Measurements from ENCODE around the gene MTHFD2L. TPM values are rescaled to one million over a fixed set of nuclear protein-coding genes. Genes with fewer than 3 reads are reported as not detected.
"Not testable (repeated sequence)": the region's sequence is repeated elsewhere in the genome, so short reads cannot be mapped to it uniquely, and the experiment has no call there.

The MTHFD2L gene
- total RNA-seq, 1 donor from 2014 or later: 18.4 TPM

- DNase-seq (ENCODE audit: low spot score): no peak
- intact Hi-C loops (cut with DNase I): no loop called here
- no peak for ATAC-seq
Observed at GRCh38 chr4:74317616-74318246, 159.8 kb downstream of the MTHFD2L start.

GRCh38 chr4:74318276-74318675 is 160.4 kb downstream of the MTHFD2L start:
- intact Hi-C loops (cut with DNase I): no loop called here
- DNase-seq (ENCODE audit: low spot score) (no peak), ATAC-seq (no peak)

GRCh38 chr4:74319470-74319869 is 161.6 kb downstream of the MTHFD2L start:
- intact Hi-C loops (cut with DNase I): no loop called here
- no peak for ATAC-seq
- DNase-seq (ENCODE audit: low spot score): no peak

- intact Hi-C loops (cut with DNase I): no loop called here
- ATAC-seq: no peak
- DNase-seq (ENCODE audit: low spot score): no peak
Observed at GRCh38 chr4:74320559-74321118, 162.7 kb downstream of the MTHFD2L start.

- DNase-seq (ENCODE audit: low spot score) (no peak), ATAC-seq (no peak)
- intact Hi-C loops (cut with DNase I): no loop called here
Observed at GRCh38 chr4:74322301-74322700, 164.4 kb downstream of the MTHFD2L start.

GRCh38 chr4:74323663-74324062 is 165.7 kb downstream of the MTHFD2L start:
- no peak for DNase-seq (ENCODE audit: low spot score)
- no peak for ATAC-seq
- intact Hi-C loops (cut with DNase I): no loop called here

- intact Hi-C loops (cut with DNase I): no loop called here
- DNase-seq (ENCODE audit: low spot score): no peak
Observed at GRCh38 chr4:74324262-74324661, 166.3 kb downstream of the MTHFD2L start.

GRCh38 chr4:74325886-74326285 is 168.0 kb downstream of the MTHFD2L start:
- no peak for ATAC-seq
- intact Hi-C loops (cut with DNase I): no loop called here
- no peak for DNase-seq (ENCODE audit: low spot score)

More at GRCh38 chr4:74324262-74324661, 166.3 kb downstream of the MTHFD2L start:
- no peak for ATAC-seq

GRCh38 chr4:74327762-74328161 is 169.8 kb downstream of the MTHFD2L start:
- intact Hi-C loops (cut with DNase I): no loop called here
- no peak for ATAC-seq
- no peak for DNase-seq (ENCODE audit: low spot score)

- intact Hi-C loops (cut with DNase I): no loop called here
- DNase-seq (ENCODE audit: low spot score): no peak
- no peak for ATAC-seq
Observed at GRCh38 chr4:74328501-74328900, 170.6 kb downstream of the MTHFD2L start.

- intact Hi-C loops (cut with DNase I): no loop called here
- DNase-seq (ENCODE audit: low spot score) (no peak), ATAC-seq (no peak)
Observed at GRCh38 chr4:74329307-74329706, 171.4 kb downstream of the MTHFD2L start.

- ATAC-seq (no peak), DNase-seq (ENCODE audit: low spot score) (no peak)
- intact Hi-C loops (cut with DNase I): no loop called here
Observed at GRCh38 chr4:74330295-74330750, 172.4 kb downstream of the MTHFD2L start.

GRCh38 chr4:74331252-74331651 is 173.3 kb downstream of the MTHFD2L start:
- intact Hi-C loops (cut with DNase I): no loop called here
- ATAC-seq: no peak
- DNase-seq (ENCODE audit: low spot score): no peak

GRCh38 chr4:74331944-74332343 is 174.0 kb downstream of the MTHFD2L start:
- DNase-seq (ENCODE audit: low spot score): no peak
- no peak for ATAC-seq
- intact Hi-C loops (cut with DNase I): no loop called here

- ATAC-seq (no peak), DNase-seq (ENCODE audit: low spot score) (no peak)
- intact Hi-C loops (cut with DNase I): no loop called here
Observed at GRCh38 chr4:74334636-74335035, 176.7 kb downstream of the MTHFD2L start.

GRCh38 chr4:74335341-74336021 is 177.6 kb downstream of the MTHFD2L start:
- no peak for DNase-seq (ENCODE audit: low spot score)
- intact Hi-C loops (cut with DNase I): no loop called here
- no peak for ATAC-seq

- DNase-seq (ENCODE audit: low spot score) (no peak), ATAC-seq (no peak)
- intact Hi-C loops (cut with DNase I): no loop called here
Observed at GRCh38 chr4:74338792-74339333, 180.9 kb downstream of the MTHFD2L start.

- ATAC-seq (no peak), DNase-seq (ENCODE audit: low spot score) (no peak)
- intact Hi-C loops (cut with DNase I): no loop called here
Observed at GRCh38 chr4:74339501-74339900, 181.6 kb downstream of the MTHFD2L start.

GRCh38 chr4:74340421-74340820 is 182.5 kb downstream of the MTHFD2L start:
- ATAC-seq; DNase-seq (ENCODE audit: low spot score); intact Hi-C loops (cut with DNase I): not testable (repeated sequence)

GRCh38 chr4:74344031-74344430 is 186.1 kb downstream of the MTHFD2L start:
- intact Hi-C loops (cut with DNase I): no loop called here
- DNase-seq (ENCODE audit: low spot score) (no peak), ATAC-seq (no peak)
